ENCODE results near the gene LNPK.
"Not testable (repeated sequence)": the region's sequence is repeated elsewhere in the genome, so short reads cannot be mapped to it uniquely, and the experiment has no call there.

- TF ChIP-seq, protein P1, sequence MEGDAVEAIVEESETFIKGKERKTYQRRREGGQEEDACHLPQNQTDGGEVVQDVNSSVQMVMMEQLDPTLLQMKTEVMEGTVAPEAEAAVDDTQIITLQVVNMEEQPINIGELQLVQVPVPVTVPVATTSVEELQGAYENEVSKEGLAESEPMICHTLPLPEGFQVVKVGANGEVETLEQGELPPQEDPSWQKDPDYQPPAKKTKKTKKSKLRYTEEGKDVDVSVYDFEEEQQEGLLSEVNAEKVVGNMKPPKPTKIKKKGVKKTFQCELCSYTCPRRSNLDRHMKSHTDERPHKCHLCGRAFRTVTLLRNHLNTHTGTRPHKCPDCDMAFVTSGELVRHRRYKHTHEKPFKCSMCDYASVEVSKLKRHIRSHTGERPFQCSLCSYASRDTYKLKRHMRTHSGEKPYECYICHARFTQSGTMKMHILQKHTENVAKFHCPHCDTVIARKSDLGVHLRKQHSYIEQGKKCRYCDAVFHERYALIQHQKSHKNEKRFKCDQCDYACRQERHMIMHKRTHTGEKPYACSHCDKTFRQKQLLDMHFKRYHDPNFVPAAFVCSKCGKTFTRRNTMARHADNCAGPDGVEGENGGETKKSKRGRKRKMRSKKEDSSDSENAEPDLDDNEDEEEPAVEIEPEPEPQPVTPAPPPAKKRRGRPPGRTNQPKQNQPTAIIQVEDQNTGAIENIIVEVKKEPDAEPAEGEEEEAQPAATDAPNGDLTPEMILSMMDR (IDR thresholded peaks at IDR 0.05; ENCODE audit: low read depth, low read length, poor library complexity, severe bottlenecking) = not testable (repeated sequence)
- TF ChIP-seq EZH2phosphoT487 (IDR thresholded peaks at IDR 0.05; ENCODE audit: borderline replicate concordance, low read length) = not testable (repeated sequence)
Observed at GRCh38 chr2:175913267-175913666, 88.8 kb downstream of the LNPK start.

Measured in DOHH2 (cell line).